NT2/D1 (cell line): ENCODE results near the gene HNRNPC.

Source experiments
- SUZ12 ChIP-seq: IDR thresholded peaks from 2 replicates; pipeline ENCODE4 v1.6.1; 2011; ENCODE audit not compliant: insufficient read length, insufficient read depth; ENCODE audit errors: extremely low read depth
- YY1 ChIP-seq: IDR thresholded peaks from 2 replicates; pipeline ENCODE4 v1.6.1; 2011; ENCODE audit not compliant: insufficient read length, insufficient read depth
- ZNF274 ChIP-seq: IDR thresholded peaks from 2 replicates; pipeline ENCODE4 v1.6.1; 2011; ENCODE audit warnings: mild to moderate bottlenecking, low read depth, low read length

DNA sequence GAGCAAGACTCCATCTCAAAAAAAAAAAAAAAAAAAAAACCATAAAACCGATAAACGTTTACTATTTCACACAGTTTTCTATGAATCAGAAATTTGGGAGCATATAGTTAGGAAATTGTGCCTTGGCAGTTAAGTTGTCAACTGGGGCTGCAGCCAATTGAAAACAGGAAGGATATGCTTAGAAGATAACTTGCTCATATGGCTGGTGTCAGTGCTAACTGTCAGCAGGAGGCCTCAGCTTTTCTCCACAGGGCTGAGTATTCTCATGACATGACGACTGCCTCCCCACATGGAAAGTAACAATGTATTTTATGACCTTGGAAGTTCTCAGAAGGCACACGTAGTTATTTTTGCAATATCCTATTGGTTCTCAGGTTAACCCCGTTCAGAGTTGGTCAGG lies 83.8 kb downstream of the HNRNPC start:
- TF ChIP-seq ZNF274 = no peak
- no peak for TF ChIP-seq YY1
- TF ChIP-seq SUZ12 = no peak
